NB4 (cell line): ENCODE data around the gene LILRA1.
"Not testable (repeated sequence)": the region's sequence is repeated elsewhere in the genome, so short reads cannot be mapped to it uniquely, and the experiment has no call there.

Source experiments
- DNase-seq: peaks from one replicate; pipeline ENCODE4 v3.0.0; 2010; ENCODE audit warnings: low read depth
- H3K4me3 ChIP-seq: one replicate; pipeline ENCODE4 v1.5.1; 2011; ENCODE audit warnings: mild to moderate bottlenecking, low read depth, low read length, moderate library complexity
- MYC ChIP-seq: IDR thresholded peaks from 2 replicates; pipeline ENCODE4 v1.6.1; 2011; ENCODE audit warnings: low read depth, low read length
- POLR2A ChIP-seq: IDR thresholded peaks from 2 replicates; pipeline ENCODE4 v1.6.1; 2011; ENCODE audit warnings: mild to moderate bottlenecking; ENCODE audit not compliant: insufficient read length; ENCODE audit errors: extremely low read depth
- TF ChIP-seq, protein P1 (sequence below): IDR thresholded peaks from 2 replicates; pipeline ENCODE4 v1.6.1; 2011; ENCODE audit warnings: low read depth, low read length
- TF ChIP-seq, protein P2 (sequence below): IDR thresholded peaks from one replicate; pipeline ENCODE4 v1.5.1; 2012; ENCODE audit warnings: low read depth, low read length

LILRA1 gene

DNA sequence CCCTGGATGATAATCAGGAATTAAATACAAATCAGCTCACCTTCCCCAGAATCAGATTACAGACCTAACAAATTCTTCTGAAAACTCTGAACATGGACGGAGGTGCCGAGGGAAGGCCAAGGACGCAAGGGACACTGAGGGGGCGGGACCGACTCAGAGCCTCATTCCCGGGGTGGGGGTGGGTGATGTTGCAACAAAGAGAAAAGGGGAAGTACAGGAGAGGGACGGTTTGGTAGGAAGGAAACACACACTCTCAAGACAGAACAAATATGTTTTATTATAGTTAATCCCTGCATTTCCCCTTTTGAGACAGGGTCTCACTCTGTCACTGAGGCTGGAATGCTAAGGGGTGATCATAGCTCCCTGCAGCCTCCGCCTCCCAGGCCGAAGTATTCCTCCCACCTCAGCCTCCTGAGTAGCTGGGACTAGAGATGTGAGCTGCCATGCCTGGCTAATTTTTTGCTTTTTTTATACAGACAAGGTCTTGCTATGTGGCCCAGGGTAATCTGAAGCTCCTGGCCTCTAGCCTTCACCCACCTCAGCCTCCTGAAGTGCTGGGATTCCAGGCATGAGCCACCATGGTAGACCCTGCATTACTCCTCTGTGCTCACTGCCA lies 20.6 kb upstream of the LILRA1 start:
- peak; percentile 90 for DNase-seq
- peak overlapping the region; percentile 40 for H3K4me3 ChIP-seq
- no peak for TF ChIP-seq POLR2A
- TF ChIP-seq, protein P1, sequence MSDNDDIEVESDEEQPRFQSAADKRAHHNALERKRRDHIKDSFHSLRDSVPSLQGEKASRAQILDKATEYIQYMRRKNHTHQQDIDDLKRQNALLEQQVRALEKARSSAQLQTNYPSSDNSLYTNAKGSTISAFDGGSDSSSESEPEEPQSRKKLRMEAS: 0 out of 2 replicates have a peak, but pooled peaks have one; percentile 19

DNA sequence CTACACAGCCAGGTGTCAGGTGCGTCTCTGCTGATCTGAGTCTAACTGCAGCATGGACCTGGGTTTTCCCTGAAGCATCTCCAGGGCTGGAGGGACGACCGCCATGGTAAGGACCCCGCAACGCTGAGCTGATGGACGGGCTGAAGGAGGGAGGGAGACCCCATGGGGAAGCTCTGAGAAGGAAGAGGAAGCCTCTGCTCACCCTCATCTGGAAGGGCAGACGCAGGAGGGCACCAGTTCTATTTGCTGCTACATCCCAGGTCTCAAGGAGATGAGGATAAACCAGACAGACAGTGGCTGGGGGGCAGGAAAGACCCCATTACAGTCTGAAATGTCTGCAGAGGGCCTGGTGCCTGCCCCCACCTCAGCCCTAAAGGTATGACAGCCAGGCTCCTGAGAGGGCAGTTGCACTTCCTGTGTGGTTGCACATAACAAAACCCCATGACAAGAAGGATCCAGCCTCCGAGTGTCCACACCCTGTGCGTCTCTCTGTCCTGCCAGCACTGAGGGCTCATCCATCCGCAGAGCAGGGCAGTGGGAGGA lies 20.0 kb upstream of the LILRA1 start, which contains the start of gene LILRA2:
Gene LILRA2, plus strand, starts transcription at position 461 of the 543 bp plus-strand sequence. CDS start 89 bp downstream, outside the sequence.
- TF ChIP-seq MYC (no peak), POLR2A (no peak)
- TF ChIP-seq, protein P1: no peak
- TF ChIP-seq, protein P2, sequence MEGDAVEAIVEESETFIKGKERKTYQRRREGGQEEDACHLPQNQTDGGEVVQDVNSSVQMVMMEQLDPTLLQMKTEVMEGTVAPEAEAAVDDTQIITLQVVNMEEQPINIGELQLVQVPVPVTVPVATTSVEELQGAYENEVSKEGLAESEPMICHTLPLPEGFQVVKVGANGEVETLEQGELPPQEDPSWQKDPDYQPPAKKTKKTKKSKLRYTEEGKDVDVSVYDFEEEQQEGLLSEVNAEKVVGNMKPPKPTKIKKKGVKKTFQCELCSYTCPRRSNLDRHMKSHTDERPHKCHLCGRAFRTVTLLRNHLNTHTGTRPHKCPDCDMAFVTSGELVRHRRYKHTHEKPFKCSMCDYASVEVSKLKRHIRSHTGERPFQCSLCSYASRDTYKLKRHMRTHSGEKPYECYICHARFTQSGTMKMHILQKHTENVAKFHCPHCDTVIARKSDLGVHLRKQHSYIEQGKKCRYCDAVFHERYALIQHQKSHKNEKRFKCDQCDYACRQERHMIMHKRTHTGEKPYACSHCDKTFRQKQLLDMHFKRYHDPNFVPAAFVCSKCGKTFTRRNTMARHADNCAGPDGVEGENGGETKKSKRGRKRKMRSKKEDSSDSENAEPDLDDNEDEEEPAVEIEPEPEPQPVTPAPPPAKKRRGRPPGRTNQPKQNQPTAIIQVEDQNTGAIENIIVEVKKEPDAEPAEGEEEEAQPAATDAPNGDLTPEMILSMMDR: no peak
- DNase-seq: peak; percentile 67
- H3K4me3 ChIP-seq: peak within 1 kb of the TSS; percentile 40

DNA sequence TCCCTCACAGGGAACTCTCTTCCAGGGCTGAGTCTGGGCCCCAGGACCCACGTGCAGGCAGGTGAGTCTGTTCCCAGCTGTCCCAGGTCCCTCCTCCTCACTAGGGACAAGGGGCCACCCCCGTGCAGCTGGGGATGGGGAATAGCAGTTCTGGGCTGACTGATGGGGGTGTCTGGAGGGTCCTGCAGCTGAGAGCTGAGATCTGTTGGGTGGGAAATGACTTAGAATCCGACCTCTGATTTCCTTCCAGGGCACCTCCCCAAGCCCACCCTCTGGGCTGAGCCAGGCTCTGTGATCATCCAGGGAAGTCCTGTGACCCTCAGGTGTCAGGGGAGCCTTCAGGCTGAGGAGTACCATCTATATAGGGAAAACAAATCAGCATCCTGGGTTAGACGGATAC lies 19.4 kb upstream of the LILRA1 start:
- H3K4me3 ChIP-seq: peak overlapping the region; percentile 40
- TF ChIP-seq, protein P1: no peak
- no peak for TF ChIP-seq MYC
- TF ChIP-seq, protein P2: no peak
- TF ChIP-seq POLR2A: no peak
- no peak for DNase-seq

DNA sequence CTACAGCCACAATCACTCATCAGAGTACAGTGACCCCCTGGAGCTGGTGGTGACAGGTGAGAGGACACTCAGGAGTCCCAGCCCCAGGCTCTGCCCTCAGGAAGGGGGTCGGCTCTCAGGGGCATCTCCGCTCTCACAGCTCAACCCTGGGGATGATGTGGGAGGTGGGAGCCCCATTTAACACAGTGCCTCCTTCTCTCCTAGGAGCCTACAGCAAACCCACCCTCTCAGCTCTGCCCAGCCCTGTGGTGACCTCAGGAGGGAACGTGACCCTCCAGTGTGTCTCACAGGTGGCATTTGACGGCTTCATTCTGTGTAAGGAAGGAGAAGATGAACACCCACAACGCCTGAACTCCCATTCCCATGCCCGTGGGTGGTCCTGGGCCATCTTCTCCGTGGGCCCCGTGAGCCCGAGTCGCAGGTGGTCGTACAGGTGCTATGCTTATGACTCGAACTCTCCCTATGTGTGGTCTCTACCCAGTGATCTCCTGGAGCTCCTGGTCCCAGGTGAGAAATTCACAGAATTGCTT lies 18.8 kb upstream of the LILRA1 start:
- no peak for DNase-seq
- TF ChIP-seq MYC (no peak), POLR2A (no peak)
- TF ChIP-seq, protein P1: no peak
- TF ChIP-seq, protein P2: no peak
- no peak overlapping the region for H3K4me3 ChIP-seq

DNA sequence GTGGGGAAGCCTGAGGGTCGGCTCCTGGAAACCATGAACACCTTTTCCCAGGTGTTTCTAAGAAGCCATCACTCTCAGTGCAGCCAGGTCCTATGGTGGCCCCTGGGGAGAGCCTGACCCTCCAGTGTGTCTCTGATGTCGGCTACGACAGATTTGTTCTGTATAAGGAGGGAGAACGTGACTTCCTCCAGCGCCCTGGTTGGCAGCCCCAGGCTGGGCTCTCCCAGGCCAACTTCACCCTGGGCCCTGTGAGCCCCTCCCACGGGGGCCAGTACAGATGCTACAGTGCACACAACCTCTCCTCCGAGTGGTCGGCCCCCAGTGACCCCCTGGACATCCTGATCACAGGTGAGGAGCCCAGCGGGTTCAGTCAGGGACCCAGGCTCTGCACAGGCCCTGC lies 18.2 kb upstream of the LILRA1 start:
- DNase-seq, H3K4me3 ChIP-seq: not testable (repeated sequence)

DNA sequence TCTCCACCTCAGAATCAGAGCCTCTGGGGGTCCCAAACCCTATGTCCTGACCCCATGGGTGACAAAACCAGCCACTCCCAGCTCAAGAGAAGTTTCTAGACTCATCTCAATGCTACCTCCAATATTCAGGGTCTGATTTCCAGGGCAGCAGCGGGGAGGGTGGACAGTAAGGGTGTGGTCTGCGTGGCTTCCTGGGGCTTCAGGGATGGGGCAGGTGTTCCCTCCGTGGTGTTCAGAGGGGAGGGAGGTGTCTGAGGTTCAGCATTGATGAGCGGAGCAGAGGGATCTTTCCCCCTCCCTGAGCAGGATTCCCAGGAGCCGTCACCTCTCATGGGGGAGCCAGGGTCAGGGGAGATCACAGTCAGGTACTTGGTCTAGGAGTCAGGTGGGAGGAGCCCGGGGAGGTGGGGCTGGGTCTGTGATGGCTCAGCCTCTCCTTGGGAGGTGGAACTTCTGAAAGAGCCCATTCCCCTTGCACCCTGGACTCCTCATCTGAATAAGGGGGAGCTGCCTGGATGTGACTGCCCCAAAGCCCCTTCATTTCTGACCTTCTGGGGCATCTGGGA lies 16.9 kb upstream of the LILRA1 start:
- no peak for DNase-seq
- TF ChIP-seq MYC: no peak
- TF ChIP-seq, protein P2: no peak
- TF ChIP-seq, protein P1: no peak
- TF ChIP-seq POLR2A: no peak
- H3K4me3 ChIP-seq: no peak overlapping the region
